ENCODE results near the gene MRM2.
"Not testable (repeated sequence)": the region's sequence is repeated elsewhere in the genome, so short reads cannot be mapped to it uniquely, and the experiment has no call there.

MRM2 gene

DNA sequence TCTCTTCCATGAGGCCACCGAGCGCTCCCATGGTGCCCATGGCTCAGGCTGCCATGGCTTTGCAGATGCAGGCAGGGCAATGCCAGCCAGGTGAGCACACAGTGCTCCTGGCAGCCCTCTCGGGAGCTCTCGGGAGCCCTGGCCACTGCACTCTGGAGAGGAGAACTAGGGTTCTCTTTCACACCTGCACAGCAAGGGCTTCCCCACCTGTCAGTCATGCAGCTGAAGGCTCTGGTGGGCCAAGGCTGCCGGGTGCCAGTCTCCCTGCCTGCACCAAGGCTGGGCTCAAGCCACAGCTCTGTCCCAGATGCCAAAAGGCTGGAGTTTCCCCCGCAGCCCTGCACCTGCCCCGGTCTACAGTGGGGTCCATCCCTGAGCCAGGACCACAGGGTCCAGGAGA, 32.7 kb upstream of the MRM2 start:
- no peak overlapping the region for H3K4me3 ChIP-seq (ENCODE audit: low read length)
- DNase-seq (ENCODE audit: low read depth), result no peak
- no peak for TF ChIP-seq CTCF (conservative IDR thresholded peaks at IDR 0.05; ENCODE audit: low read length)

- H3K4me3 ChIP-seq (ENCODE audit: low read length), result no peak overlapping the region
- TF ChIP-seq CTCF (conservative IDR thresholded peaks at IDR 0.05; ENCODE audit: low read length), result no peak
- DNase-seq (ENCODE audit: low read depth), result no peak
Observed at GRCh38 chr7:2273866-2274265, 31.9 kb upstream of the MRM2 start.

- no peak overlapping the region for H3K4me3 ChIP-seq (ENCODE audit: low read length)
Observed at GRCh38 chr7:2272031-2272430, 30.0 kb upstream of the MRM2 start.

DNA sequence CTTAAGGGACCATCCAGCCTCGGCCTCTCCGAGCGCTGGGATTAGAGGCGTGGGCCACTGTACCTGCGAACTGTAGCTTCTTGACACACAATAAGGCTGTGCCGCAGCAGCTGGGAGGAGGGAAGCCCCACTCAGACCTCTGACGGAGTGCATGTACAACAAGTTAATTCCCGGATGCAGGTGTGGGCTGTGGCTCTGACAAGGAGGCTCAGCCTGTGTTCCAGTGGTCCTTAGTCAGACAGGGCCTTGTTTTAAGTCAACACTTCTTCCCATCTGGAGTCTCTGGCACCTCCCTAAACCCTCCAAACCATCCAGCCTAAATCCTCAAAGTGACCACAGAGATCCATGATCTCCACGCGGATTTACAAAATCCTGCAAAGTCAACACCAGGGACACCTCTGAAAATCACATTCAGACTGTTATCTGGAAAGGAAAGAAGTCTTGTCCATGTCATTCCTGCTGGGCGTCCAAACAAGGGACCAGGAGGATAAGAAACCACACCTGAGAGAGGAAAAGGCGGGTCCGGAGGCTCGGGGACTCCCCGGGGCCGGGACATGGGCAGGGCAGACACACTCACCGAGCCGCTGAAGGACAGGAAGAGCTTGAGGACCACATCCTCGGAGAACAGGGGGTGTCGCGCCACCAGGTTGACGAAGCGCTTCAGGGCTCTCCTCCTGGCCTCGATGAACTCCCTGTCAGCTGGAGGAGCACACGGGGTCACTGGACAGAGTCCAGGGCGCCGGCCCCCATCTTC, 29.4 kb upstream of the MRM2 start:
- no peak for TF ChIP-seq CTCF (conservative IDR thresholded peaks at IDR 0.05; ENCODE audit: low read length)
- no peak for DNase-seq (ENCODE audit: low read depth)
- H3K4me3 ChIP-seq (ENCODE audit: low read length), result no peak overlapping the region

More at GRCh38 chr7:2272031-2272430, 30.0 kb upstream of the MRM2 start:
- DNase-seq (ENCODE audit: low read depth), result no peak
- no peak for TF ChIP-seq CTCF (conservative IDR thresholded peaks at IDR 0.05; ENCODE audit: low read length)

DNA sequence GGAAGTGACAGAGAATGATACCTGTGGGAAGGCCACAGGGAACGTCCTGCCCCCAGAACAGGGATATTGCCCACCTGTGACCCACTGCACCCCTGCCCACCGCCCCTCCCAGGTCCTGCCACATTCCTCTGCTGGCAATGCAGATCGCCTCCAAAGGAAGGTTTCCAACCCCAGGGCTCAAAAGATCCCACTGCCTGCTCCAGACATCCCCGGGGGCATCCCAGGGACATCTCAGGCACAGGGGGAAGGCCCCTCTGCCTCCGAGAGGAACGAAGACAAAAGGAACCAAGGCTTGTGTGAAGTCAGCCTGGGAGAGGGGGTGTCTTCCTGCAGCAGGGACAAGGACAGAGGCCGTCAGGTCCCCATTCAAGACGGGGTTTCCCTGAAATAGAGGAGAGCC, 28.5 kb upstream of the MRM2 start:
- no peak for DNase-seq (ENCODE audit: low read depth)
- TF ChIP-seq CTCF (conservative IDR thresholded peaks at IDR 0.05; ENCODE audit: low read length), result no peak
- no peak overlapping the region for H3K4me3 ChIP-seq (ENCODE audit: low read length)

- DNase-seq (ENCODE audit: low read depth), result no peak
- no peak overlapping the region for H3K4me3 ChIP-seq (ENCODE audit: low read length)
- no peak for TF ChIP-seq CTCF (conservative IDR thresholded peaks at IDR 0.05; ENCODE audit: low read length)
Observed at GRCh38 chr7:2269991-2270460, 28.0 kb upstream of the MRM2 start.

DNA sequence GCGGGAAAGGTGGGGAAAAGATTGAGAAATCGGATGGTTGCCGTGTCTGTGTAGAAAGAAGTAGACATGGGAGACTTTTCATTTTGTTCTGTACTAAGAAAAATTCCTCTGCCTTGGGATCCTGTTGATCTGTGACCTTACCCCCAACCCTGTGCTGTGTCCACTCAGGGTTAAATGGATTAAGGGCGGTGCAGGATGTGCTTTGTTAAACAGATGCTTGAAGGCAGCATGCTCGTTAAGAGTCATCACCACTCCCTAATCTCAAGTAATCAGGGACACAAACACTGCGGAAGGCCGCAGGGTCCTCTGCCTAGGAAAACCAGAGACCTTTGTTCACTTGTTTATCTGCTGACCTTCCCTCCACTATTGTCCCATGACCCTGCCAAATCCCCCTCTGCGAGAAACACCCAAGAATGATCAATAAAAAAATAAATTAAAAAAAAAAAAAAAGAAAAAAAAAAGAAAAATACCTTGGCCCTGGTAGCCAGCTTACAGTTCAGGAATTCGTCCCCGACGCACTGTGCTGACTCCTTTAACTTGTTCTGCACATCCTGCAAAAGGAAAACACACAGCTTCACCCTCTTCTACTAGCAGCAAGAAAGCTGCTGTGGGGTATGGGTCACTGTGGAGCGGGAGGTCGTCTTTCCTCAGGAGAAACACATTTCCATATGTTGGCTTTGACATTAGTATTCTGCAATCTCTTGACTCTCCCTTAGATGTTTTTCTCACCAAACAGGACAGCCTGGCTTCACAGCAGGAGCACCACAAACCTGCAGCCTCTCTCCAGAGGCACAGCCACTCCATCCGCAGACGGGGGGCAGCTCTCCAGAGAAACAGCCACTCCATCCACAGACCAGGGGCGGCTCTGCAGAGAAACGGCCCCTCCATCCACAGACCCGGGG, 27.3 kb upstream of the MRM2 start:
- not testable (repeated sequence) for H3K4me3 ChIP-seq (ENCODE audit: low read length)
- peak; percentile 38 for DNase-seq (ENCODE audit: low read depth)
